GM12891 (cell line): ENCODE results near the gene SRP54.

Experiments used
- POLR2A ChIP-seq: IDR thresholded peaks from 2 replicates; pipeline ENCODE4 v1.6.1; 2011; ENCODE audit warnings: low read depth, low read length, control low read depth
- POLR2AphosphoS5 ChIP-seq: IDR thresholded peaks from 2 replicates; pipeline ENCODE4 v1.6.1; 2011; ENCODE audit warnings: low read depth, low read length, control low read depth
- TAF1 ChIP-seq: IDR thresholded peaks from 2 replicates; pipeline ENCODE4 v1.6.1; 2011; ENCODE audit warnings: low read depth, low read length, control low read depth

GRCh38 chr14:34966413-34966812 lies 16.4 kb upstream of the SRP54 start:
- TF ChIP-seq POLR2AphosphoS5 (no peak), POLR2A (no peak), TAF1 (no peak)
